PC-9 (cell line): ENCODE data around the gene TGFBR2.

Experiments
- CTCF ChIP-seq: fragments of 200-600 bp; sonication (generic); conservative IDR thresholded peaks from 2 replicates; pipeline ENCODE4 v1.6.1; 2017; ENCODE audit warnings: mixed run types, antibody characterized with exemption, mild to moderate bottlenecking, moderate library complexity
- EZH2 ChIP-seq: fragments of 200-600 bp; sonication (generic); IDR thresholded peaks from 2 replicates; pipeline ENCODE4 v1.8.0; 2017; ENCODE audit warnings: antibody characterized with exemption, low read depth

GRCh38 chr3:30686176-30686575 lies 79.8 kb downstream of the TGFBR2 start:
- TF ChIP-seq CTCF, result no peak
- TF ChIP-seq EZH2, result no peak
